ENCODE data around the gene SYT15. TPM values are rescaled to one million over a fixed set of nuclear protein-coding genes. Genes with fewer than 3 reads are reported as not detected.
"Not testable (repeated sequence)": the region's sequence is repeated elsewhere in the genome, so short reads cannot be mapped to it uniquely, and the experiment has no call there.

Gene SYT15
- total and polyA plus RNA-seq, 2 of the 4 experiments (the other 2 are of a cell fraction) = 0.54 to 0.68 TPM

- H3K4ac ChIP-seq (ENCODE audit: low read depth, low read length); POLR2A ChIA-PET (ENCODE audit: unreplicated experiment); in situ Hi-C loops (cut with MboI; ENCODE audit: low sequenced_read_pairs); H2BK5ac ChIP-seq (ENCODE audit: low read depth, low read length, poor library complexity, severe bottlenecking); H2AFZ ChIP-seq (replicated peaks; ENCODE audit: low read length, poor library complexity); H2BK20ac ChIP-seq (ENCODE audit: low read depth, low read length); H3K36me3 ChIP-seq (ENCODE audit: control insufficient read depth, insufficient read depth, low read length); H3K9ac ChIP-seq (ENCODE audit: low read depth, low read length); H2BK15ac ChIP-seq (ENCODE audit: low read depth, low read length); H3K4me2 ChIP-seq (ENCODE audit: low read depth, low read length); H3K4me3 ChIP-seq (ENCODE audit: insufficient read depth, low read depth, low read length); H4K20me1 ChIP-seq (ENCODE audit: insufficient read depth, low read length); dilution Hi-C loops (cut with HindIII; ENCODE audit: low sequenced_read_pairs, unreplicated experiment); H3K9me1 ChIP-seq (ENCODE audit: insufficient read depth, low read length); DNase-seq; H3K4me1 ChIP-seq (ENCODE audit: control insufficient read depth, insufficient read depth, low read length); BruUV-seq (replicated peaks); H2AK9ac ChIP-seq (replicated peaks; ENCODE audit: low read depth, low read length, poor library complexity); H3K14ac ChIP-seq (replicated peaks; ENCODE audit: low read depth, low read length); H3K27me3 ChIP-seq (ENCODE audit: control insufficient read depth, insufficient read depth, low read length); H3K23ac ChIP-seq (ENCODE audit: low read depth, low read length); H4K91ac ChIP-seq (ENCODE audit: insufficient read depth, low read depth, low read length); H2AK5ac ChIP-seq (ENCODE audit: low read depth, low read length); H3K27ac ChIP-seq (ENCODE audit: insufficient read depth, low read length); ATAC-seq (ENCODE audit: low read depth); CTCF ChIA-PET; H3K56ac ChIP-seq (ENCODE audit: extremely low read depth, insufficient read depth, low read length); H3K18ac ChIP-seq (ENCODE audit: low read depth, low read length); H2BK120ac ChIP-seq (ENCODE audit: low read depth, low read length); H3K79me1 ChIP-seq (ENCODE audit: low read depth in 1 of 2, low read length in 2 of 2); H4K8ac ChIP-seq (ENCODE audit: low read depth in 2 of 2, low read length in 2 of 2); H3K9me3 ChIP-seq (ENCODE audit: control insufficient read depth, insufficient read depth, low read length); H4K5ac ChIP-seq (ENCODE audit: low read depth, low read length); intact Hi-C loops (cut with micrococcal nuclease): not testable (repeated sequence)
- no CpG with 5 or more reads among the region's 1 CpG for WGBS, 2 experiments (ENCODE audit: extremely low coverage in 2 of 2, insufficient read length in 1 of 2)
Observed at GRCh38 chr10:46600516-46600915, 21.6 kb downstream of the SYT15 start.

- dilution Hi-C loops (cut with HindIII; ENCODE audit: low sequenced_read_pairs, unreplicated experiment); H3K4me2 ChIP-seq (ENCODE audit: low read depth, low read length); H2BK5ac ChIP-seq (ENCODE audit: low read depth, low read length, poor library complexity, severe bottlenecking); H3K18ac ChIP-seq (ENCODE audit: low read depth, low read length); BruUV-seq (replicated peaks); H2AFZ ChIP-seq (replicated peaks; ENCODE audit: low read length, poor library complexity); intact Hi-C loops (cut with micrococcal nuclease); DNase-seq; H2BK20ac ChIP-seq (ENCODE audit: low read depth, low read length); H3K27ac ChIP-seq (ENCODE audit: insufficient read depth, low read length); H3K79me1 ChIP-seq (ENCODE audit: low read depth in 1 of 2, low read length in 2 of 2); H3K9me1 ChIP-seq (ENCODE audit: insufficient read depth, low read length); H2AK9ac ChIP-seq (replicated peaks; ENCODE audit: low read depth, low read length, poor library complexity); H3K36me3 ChIP-seq (ENCODE audit: control insufficient read depth, insufficient read depth, low read length); H2BK120ac ChIP-seq (ENCODE audit: low read depth, low read length); H3K23ac ChIP-seq (ENCODE audit: low read depth, low read length); H4K8ac ChIP-seq (ENCODE audit: low read depth in 2 of 2, low read length in 2 of 2); H3K4ac ChIP-seq (ENCODE audit: low read depth, low read length); in situ Hi-C loops (cut with MboI; ENCODE audit: low sequenced_read_pairs); H2BK15ac ChIP-seq (ENCODE audit: low read depth, low read length); POLR2A ChIA-PET (ENCODE audit: unreplicated experiment); CTCF ChIA-PET; H3K9ac ChIP-seq (ENCODE audit: low read depth, low read length); H3K27me3 ChIP-seq (ENCODE audit: control insufficient read depth, insufficient read depth, low read length); H3K4me3 ChIP-seq (ENCODE audit: insufficient read depth, low read depth, low read length); H2AK5ac ChIP-seq (ENCODE audit: low read depth, low read length); ATAC-seq (ENCODE audit: low read depth); H4K5ac ChIP-seq (ENCODE audit: low read depth, low read length); H3K56ac ChIP-seq (ENCODE audit: extremely low read depth, insufficient read depth, low read length); H4K91ac ChIP-seq (ENCODE audit: insufficient read depth, low read depth, low read length); H3K9me3 ChIP-seq (ENCODE audit: control insufficient read depth, insufficient read depth, low read length); H3K14ac ChIP-seq (replicated peaks; ENCODE audit: low read depth, low read length); H4K20me1 ChIP-seq (ENCODE audit: insufficient read depth, low read length); H3K4me1 ChIP-seq (ENCODE audit: control insufficient read depth, insufficient read depth, low read length): not testable (repeated sequence)
- no CpG with 5 or more reads among the region's 6 CpGs for WGBS, 2 experiments (ENCODE audit: extremely low coverage in 2 of 2, insufficient read length in 1 of 2)
Observed at GRCh38 chr10:46615540-46615939, 36.6 kb downstream of the SYT15 start.

Data from IMR-90 (cell line).